Esophagus squamous epithelium (tissue), 4 donors: ENCODE results near the gene GIGYF2.

ENCODE experiments used
- CTCF ChIP-seq, 6 experiments: fragments of 450-650 bp in 4 of 6; fragments of 200-600 bp in 2 of 6; sonication (generic) in 2 of 6; IDR thresholded peaks; one replicate each; pipeline ENCODE4 v1.5.1; 2016 to 2019; ENCODE audit warnings: antibody characterized with exemption in 6 of 6, mild to moderate bottlenecking in 4 of 6, moderate library complexity in 4 of 6
- POLR2A ChIP-seq, 4 donors: fragments of 450-650 bp; IDR thresholded peaks; one replicate each; pipeline ENCODE4 v1.6.1; 2017; ENCODE audit warnings: antibody characterized with exemption in 4 of 4, mild to moderate bottlenecking in 4 of 4, moderate library complexity in 3 of 4

GRCh38 chr2:232875256-232876121 lies 178.4 kb downstream of the GIGYF2 start:
- TF ChIP-seq POLR2A (IDR thresholded peaks at IDR 0.05) = no peak
- TF ChIP-seq CTCF (IDR thresholded peaks at IDR 0.05) = no peak
